H1 (cell line): ENCODE results near the gene CDHR5. TPM values are rescaled to one million over a fixed set of nuclear protein-coding genes. Genes with fewer than 3 reads are reported as not detected.

Source experiments
- CTCF ChIA-PET: fragments of 300-600 bp; sonication (Branson Sonifier 250); formaldehyde crosslinking; loops from one replicate; lab custom pipeline; 2021; ENCODE audit not compliant: partially characterized antibody; lab: Charles Lee
- POLR2A ChIA-PET: fragments of 300-600 bp; sonication (Branson Sonifier 250); formaldehyde crosslinking; loops from one replicate; lab custom pipeline; 2021; ENCODE audit warnings: inconsistent platforms; ENCODE audit not compliant: partially characterized antibody; lab: Charles Lee
- DNase-seq, 2 experiments: peaks; one replicate each; pipeline versions ENCODE4 v3.0.0 to v3.0.0-alpha.2; 2010 to 2022; ENCODE audit warnings: low spot score in 2 of 2, low read depth in 1 of 2, mixed read lengths in 1 of 2
- FAIRE-seq: peaks from 2 replicates; lab custom pipeline; 2011; peaks lifted over from hg19 to GRCh38; lab: Jason Lieb, UNC
- H2AFZ ChIP-seq: 2 replicates; pipeline ENCODE4 v1.8.1; 2012; ENCODE audit warnings: low read length, inconsistent platforms
- H2AK5ac ChIP-seq: 2 replicates; pipeline ENCODE4 v1.6.1; 2013; ENCODE audit warnings: low read depth, low read length
- H2BK120ac ChIP-seq: replicated peaks from 2 replicates; pipeline ENCODE3; 2013; ENCODE audit warnings: low read depth, low read length, inconsistent platforms
- H2BK12ac ChIP-seq: 2 replicates; pipeline ENCODE4 v1.6.1; 2013; ENCODE audit warnings: low read depth, low read length
- H2BK15ac ChIP-seq: 2 replicates; pipeline ENCODE4 v1.6.1; 2013; ENCODE audit warnings: low read length
- H2BK20ac ChIP-seq: 2 replicates; pipeline ENCODE4 v1.6.1; 2013; ENCODE audit warnings: low read length
- H2BK5ac ChIP-seq: 2 replicates; pipeline ENCODE4 v1.6.1; 2013; ENCODE audit warnings: low read depth, low read length
- H3K14ac ChIP-seq: 2 replicates; pipeline ENCODE4 v1.6.1; 2013; ENCODE audit warnings: inconsistent platforms; ENCODE audit not compliant: insufficient read length
- H3K18ac ChIP-seq: 2 replicates; pipeline ENCODE4 v1.6.1; 2013; ENCODE audit warnings: low read length; ENCODE audit errors: extremely low read depth
- H3K23ac ChIP-seq: 2 replicates; pipeline ENCODE4 v1.6.1; 2013; ENCODE audit warnings: inconsistent platforms; ENCODE audit not compliant: insufficient read length
- H3K23me2 ChIP-seq: 2 replicates; pipeline ENCODE4 v1.6.1; 2013; ENCODE audit warnings: low read depth, low read length
- H3K27ac ChIP-seq: 2 replicates; pipeline ENCODE4 v1.6.1; 2011; ENCODE audit warnings: low read depth, low read length, inconsistent platforms
- H3K27me3 ChIP-seq, 4 experiments: replicated peaks in 1 of 4; 1 replicate in 1 of 4; 2 replicates in 3 of 4; pipeline versions ENCODE4 v1.6.1 to v1.8.1; 2011 to 2013; ENCODE audit warnings: low read length in 3 of 4, mild to moderate bottlenecking in 3 of 4, inconsistent platforms in 2 of 4, mixed read lengths in 2 of 4, moderate library complexity in 1 of 4; ENCODE audit not compliant: control insufficient read depth in 3 of 4, insufficient read depth in 3 of 4; ENCODE audit errors: extremely low read depth in 1 of 4
- H3K36me3 ChIP-seq, 4 experiments: 2 replicates each; pipeline versions ENCODE4 v1.6.1 to v1.8.1; 2011 to 2013; ENCODE audit warnings: mild to moderate bottlenecking in 4 of 4, low read length in 3 of 4, moderate library complexity in 2 of 4, control low read depth in 1 of 4, inconsistent platforms in 1 of 4; ENCODE audit not compliant: insufficient read depth in 4 of 4, control insufficient read depth in 2 of 4
- H3K4ac ChIP-seq: replicated peaks from 2 replicates; pipeline ENCODE3; 2013; ENCODE audit warnings: low read length, low read depth, mixed read lengths, inconsistent platforms; ENCODE audit not compliant: insufficient read length
- H3K4me1 ChIP-seq, 4 experiments: replicated peaks in 1 of 4; 1 replicate in 1 of 4; 2 replicates in 3 of 4; pipeline versions ENCODE4 v1.6.1 to v1.8.1; 2011 to 2013; ENCODE audit warnings: low read length in 3 of 4, inconsistent platforms in 2 of 4, mixed read lengths in 1 of 4; ENCODE audit not compliant: insufficient read depth in 4 of 4, control insufficient read depth in 3 of 4
- H3K4me2 ChIP-seq, 2 experiments: 2 replicates each; pipeline versions ENCODE4 v1.6.1 to v1.8.1; 2011 to 2013; ENCODE audit warnings: low read depth in 2 of 2, low read length in 2 of 2, control low read depth in 1 of 2, inconsistent platforms in 1 of 2, mild to moderate bottlenecking in 1 of 2; ENCODE audit not compliant: insufficient read depth in 1 of 2
- H3K4me3 ChIP-seq, 4 experiments: fragments of 200-600, 300-600 bp in 1 of 4; sonication (generic), shearing (Covaris generic), sonication (Bioruptor Twin) in 1 of 4; 2 replicates each; pipeline versions ENCODE4 v1.5.1 to v1.8.1; 2011 to 2016; ENCODE audit warnings: low read length in 4 of 4, low read depth in 3 of 4, control low read depth in 2 of 4, inconsistent platforms in 2 of 4, mild to moderate bottlenecking in 2 of 4, mixed read lengths in 1 of 4, moderate library complexity in 1 of 4; ENCODE audit not compliant: insufficient read depth in 2 of 4; ENCODE audit errors: extremely low read depth in 1 of 4
- H3K56ac ChIP-seq: replicated peaks from 2 replicates; pipeline ENCODE3; 2013; ENCODE audit warnings: low read depth, mild to moderate bottlenecking, mixed read lengths, low read length, inconsistent platforms; ENCODE audit not compliant: insufficient read length
- H3K79me1 ChIP-seq: 2 replicates; pipeline ENCODE4 v1.6.1; 2013; ENCODE audit warnings: low read depth, low read length, control low read depth
- H3K79me2 ChIP-seq, 2 experiments: 2 replicates each; pipeline versions ENCODE4 v1.6.1 to v1.8.1; 2012 to 2013; ENCODE audit warnings: low read length in 2 of 2, mild to moderate bottlenecking in 2 of 2, inconsistent platforms in 1 of 2; ENCODE audit not compliant: insufficient read depth in 2 of 2, control insufficient read depth in 1 of 2
- H3K9ac ChIP-seq, 4 experiments: replicated peaks in 1 of 4; 1 replicate in 1 of 4; 2 replicates in 3 of 4; pipeline versions ENCODE4 v1.6.1 to v1.8.1; 2011 to 2013; ENCODE audit warnings: low read depth in 3 of 4, low read length in 3 of 4, control low read depth in 2 of 4, mild to moderate bottlenecking in 2 of 4, moderate library complexity in 2 of 4, inconsistent platforms in 1 of 4; ENCODE audit errors: extremely low read depth in 1 of 4
- H3K9me3 ChIP-seq, 2 experiments: 2 replicates each; pipeline versions ENCODE4 v1.6.1 to v1.8.1; 2012 to 2013; ENCODE audit warnings: mild to moderate bottlenecking in 2 of 2, moderate library complexity in 2 of 2, control low read depth in 1 of 2, inconsistent platforms in 1 of 2, low read depth in 1 of 2, low read length in 1 of 2, mixed read lengths in 1 of 2; ENCODE audit not compliant: insufficient read depth in 2 of 2
- H4K20me1 ChIP-seq, 2 experiments: replicated peaks in 1 of 2; 2 replicates each; pipeline versions ENCODE3 to v1.8.1; 2011 to 2013; ENCODE audit warnings: inconsistent platforms in 2 of 2, low read length in 2 of 2, mild to moderate bottlenecking in 1 of 2; ENCODE audit not compliant: insufficient read depth in 2 of 2, control insufficient read depth in 1 of 2
- H4K5ac ChIP-seq: 2 replicates; pipeline ENCODE4 v1.6.1; 2013; ENCODE audit warnings: low read length, low read depth, mixed read lengths, inconsistent platforms; ENCODE audit not compliant: insufficient read length
- H4K8ac ChIP-seq: 2 replicates; pipeline ENCODE4 v1.8.0; 2013; ENCODE audit warnings: mild to moderate bottlenecking, moderate library complexity, low read length, inconsistent platforms; ENCODE audit not compliant: insufficient read depth; ENCODE audit errors: extremely low read depth
- H4K91ac ChIP-seq: replicated peaks from 2 replicates; pipeline ENCODE3; 2013; ENCODE audit warnings: low read length, mixed read lengths, inconsistent platforms; ENCODE audit not compliant: insufficient read length
- SUZ12 ChIP-seq: fragments of 200-600 bp; sonication (generic); IDR thresholded peaks from 2 replicates; pipeline ENCODE4 v1.6.1; 2012; ENCODE audit warnings: mild to moderate bottlenecking, inconsistent platforms, low read length, moderate library complexity, mixed read lengths
- TBP ChIP-seq: IDR thresholded peaks from 2 replicates; pipeline ENCODE4 v1.6.1; 2011; ENCODE audit warnings: low read depth, low read length, improper control_type of control experiment
- WGBS, 2 experiments: shearing (Covaris generic) in 1 of 2; methylation state at CpG; one replicate each; pipeline versions ENCODE4 v1.1.6 to v1.1.7; 2013 to 2015; ENCODE audit warnings: low lambda C conversion rate in 2 of 2, mixed read lengths in 2 of 2, inconsistent platforms in 1 of 2, low coverage in 1 of 2, missing lambda C conversion rate in 1 of 2; ENCODE audit not compliant: insufficient replicate concordance in 2 of 2, insufficient coverage in 1 of 2, insufficient read length in 1 of 2; ENCODE audit errors: extremely low coverage in 1 of 2, missing lambda C conversion rate in 1 of 2; 5-methylcytosine and 5-hydroxymethylcytosine counted together
- polyA plus RNA-seq, 7 experiments: library from polyadenylated mRNA; depleted of rRNA in 3 of 7; stranded (reverse) in 5 of 7; unstranded in 2 of 7; fragments of >200 nt in 5 of 7; fragments of 200-250 nt in 2 of 7; gene quantifications; 1 replicate in 5 of 7; 2 replicates in 1 of 7; 4 replicates in 1 of 7; pipeline versions ENCODE4 v1.2.1 to v1.2.3, GENCODE V29; 2011 to 2013; ENCODE audit warnings: missing spikeins in 2 of 7, mixed read lengths in 2 of 7
- total RNA-seq: library from RNA; stranded (reverse); fragmentation: NEBNext Ultra II Directional; extraction: Animal tissue kit (Norgen Biotek cat#: 25700); gene quantifications from 2 replicates; pipeline ENCODE4 v1.2.1, GENCODE V29; 2021

The CDHR5 gene
- total and polyA plus RNA-seq, 2 of the 8 experiments (the other 6 are each of a cell fraction or from before 2014, with no cell fraction given) = not detected

DNA sequence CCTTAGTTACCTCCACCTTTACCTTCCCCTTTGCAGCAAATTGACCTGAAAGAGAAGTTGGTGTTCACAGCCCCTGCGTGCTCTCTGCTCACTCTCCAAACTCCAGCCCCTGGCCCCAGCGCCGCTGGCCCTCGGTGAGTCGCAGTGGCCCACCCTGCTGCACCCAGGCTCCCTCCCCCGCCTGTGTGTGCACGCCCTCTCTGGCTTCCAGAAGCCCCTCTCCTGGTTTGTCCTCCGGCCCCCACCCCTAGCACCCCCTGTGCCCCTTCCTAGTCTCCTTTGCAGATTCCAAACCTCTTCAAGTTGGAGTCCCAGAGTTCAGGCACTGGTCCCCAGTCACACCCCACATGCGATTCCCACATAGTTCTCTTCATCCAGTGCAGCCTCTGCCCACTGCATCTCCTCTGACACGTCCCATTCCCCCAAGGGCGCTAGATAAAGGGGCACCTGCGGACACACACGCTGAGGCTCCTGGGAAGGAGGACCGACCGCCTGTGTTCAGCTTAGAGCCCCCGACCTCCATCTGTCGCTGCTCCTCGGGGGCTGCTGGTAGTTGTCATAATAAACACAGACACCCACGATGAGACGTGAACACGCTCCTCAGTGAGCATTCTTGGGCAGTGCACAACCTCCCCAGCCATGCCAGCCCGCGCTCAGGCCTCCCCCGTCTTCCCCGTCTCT, 50.0 kb downstream of the CDHR5 start:
- Histone ChIP-seq H4K20me1 (peaks cover 22 to 28% of the 10 kb centered on the region in 2 experiments), H3K4me1 (peaks cover 6 to 26% (median 16%) of the 10 kb centered on the region in 4 experiments), H3K27me3 (peaks cover 8 to 17% (median 13%) of the 10 kb centered on the region in 4 experiments), H3K36me3 (no peaks in the 10 kb centered on the region), H3K9ac (no peak overlapping the region; a peak in 1 of 7 replicates), H2BK5ac (no peak overlapping the region), H3K4me2 (peak overlapping the region; percentile 83 to 99), H2BK20ac (no peak overlapping the region), H3K27ac (no peak overlapping the region), H2AFZ (no peak overlapping the region), H2BK15ac (no peak overlapping the region; the same call in 1 of the 2 replicates), H3K79me1 (peaks cover 12% of the 10 kb centered on the region), H3K9me3 (no peaks in the 10 kb centered on the region), H4K91ac (peak overlapping the region; percentile 74), H2BK12ac (no peak overlapping the region), H3K4me3 (peak overlapping the region; percentile 44 to 72 (median 57)), H2BK120ac (no peak overlapping the region), H3K18ac (no peak overlapping the region; the same call in 1 of the 2 replicates), H3K4ac (no peak overlapping the region), H3K14ac (peak overlapping the region; percentile 53), H4K5ac (no peak overlapping the region), H3K23ac (no peak overlapping the region), H3K79me2 (peaks cover 30 to 31% of the 10 kb centered on the region in 2 experiments), H3K56ac (peak overlapping the region; percentile 46), H4K8ac (no peak overlapping the region), H2AK5ac (0 out of 2 replicates have a peak overlapping the region, but pooled peaks have one; percentile 40), H3K23me2 (peaks cover 15% of the 10 kb centered on the region)
- TF ChIP-seq SUZ12 (peak; percentile 60), TBP (no peak)
- ChIA-PET CTCF (interaction anchor here (0.6 to 2.1 kb wide), 6 partner anchors 9 to 993 kb away, joined by 3 to 7 read pairs (median 5); no protein-coding TSS in a partner anchor), POLR2A (interaction anchor here (0.8 to 2.1 kb wide), 6 partner anchors 15 to 62 kb away, joined by 3 to 12 read pairs (median 4); partner anchors contain the start of genes DRD4, LMNTD2, LRRC56 and RASSF7)
- 19% methylated on average over 20 of the region's 25 CpGs; no CpG with 5 or more reads in 1 of the 2 experiments for WGBS, 2 experiments
- no peak for DNase-seq
- no peak for FAIRE-seq
